H7 (cell line): ENCODE data around the gene GRB2. TPM values are rescaled to one million over a fixed set of nuclear protein-coding genes. Genes with fewer than 3 reads are reported as not detected.
"Not testable (repeated sequence)": the region's sequence is repeated elsewhere in the genome, so short reads cannot be mapped to it uniquely, and the experiment has no call there.

Experiments
- DNase-seq: peaks from one replicate; pipeline ENCODE4 v3.0.0; 2012
- H3K27me3 ChIP-seq: 2 replicates; pipeline ENCODE4 v1.6.0; 2011; ENCODE audit warnings: mild to moderate bottlenecking, low read length; ENCODE audit not compliant: control insufficient read depth, insufficient read depth
- H3K36me3 ChIP-seq: replicated peaks from 2 replicates; pipeline ENCODE4 v1.5.1; 2011; ENCODE audit warnings: low read length; ENCODE audit not compliant: control insufficient read depth, insufficient read depth
- H3K4me3 ChIP-seq: 2 replicates; pipeline ENCODE4 v1.5.1; 2011; ENCODE audit warnings: low read depth, mild to moderate bottlenecking, control low read depth, low read length, moderate library complexity; ENCODE audit not compliant: insufficient read depth
- total RNA-seq: library from RNA; depleted of rRNA; stranded (reverse); fragments of >200 nt; shearing (Covaris generic); gene quantifications from 2 replicates; pipeline ENCODE4 v1.2.3, GENCODE V29; 2014; rRNA removed

GRB2 gene
- 98.7 and 100 TPM in 2 replicates for total RNA-seq

DNA sequence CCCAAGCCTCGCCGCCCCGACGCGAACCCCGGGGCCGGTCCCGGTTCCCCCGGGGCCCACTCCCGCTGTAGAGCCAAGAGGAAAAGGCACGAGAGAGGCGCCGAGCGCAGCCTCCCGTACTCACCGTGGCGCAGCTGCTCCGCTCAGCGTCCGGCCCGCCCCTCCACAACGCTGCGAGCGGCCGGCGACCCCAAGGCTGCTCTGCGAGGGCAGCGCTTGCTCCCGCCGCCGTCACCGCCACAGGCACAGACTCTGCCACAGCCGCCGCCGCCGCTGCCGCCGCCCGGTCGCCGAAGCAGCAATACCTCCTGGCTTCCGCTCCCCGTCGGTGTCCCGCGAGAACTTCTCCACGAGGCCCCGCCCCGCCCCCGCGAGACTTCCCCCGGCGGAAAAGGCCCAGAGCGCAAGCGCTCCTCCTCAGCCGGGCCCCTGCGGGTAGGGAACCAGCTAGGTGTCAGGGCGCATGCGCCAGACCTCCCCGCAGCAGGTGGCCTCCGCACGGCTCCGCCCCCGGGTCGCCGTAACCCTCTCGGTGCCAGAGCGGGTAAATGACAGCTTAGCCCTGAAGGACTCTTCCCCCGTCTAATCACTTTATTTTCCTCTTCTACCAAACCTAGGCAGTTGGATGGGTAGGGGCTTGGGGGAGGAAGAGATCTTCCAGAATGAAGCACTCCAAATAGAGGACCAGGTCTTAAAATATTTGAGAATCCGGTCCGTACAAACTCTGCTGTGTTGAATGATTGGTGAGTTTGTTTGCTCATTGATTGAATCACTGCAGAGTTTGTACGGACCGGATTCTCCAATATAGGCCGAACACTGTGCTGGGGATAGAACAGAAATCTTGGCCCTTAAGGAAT is at the start of gene GRB2:
Gene GRB2 (minus strand): TSS at position 314 of the 857 bp plus-strand sequence. CDS start 12,050 bp downstream, outside the sequence.
- no peaks in the 10 kb centered on the region; the same call in 1 of the 2 replicates for H3K27me3 ChIP-seq
- H3K4me3 ChIP-seq: peak within 1 kb of the TSS; percentile 96
- peak; percentile 99 for DNase-seq
- no peaks in the 10 kb centered on the region for H3K36me3 ChIP-seq

- not testable (repeated sequence) for H3K27me3 ChIP-seq, H3K36me3 ChIP-seq, DNase-seq, H3K4me3 ChIP-seq
These were observed 49.2 kb upstream of the GRB2 start for GRCh38 chr17:75454672-75455071.

- Histone ChIP-seq H3K4me3 (no peak overlapping the region), H3K36me3 (no peaks in the 10 kb centered on the region), H3K27me3 (no peaks in the 10 kb centered on the region)
- peak; percentile 1 for DNase-seq
These were observed 48.7 kb upstream of the GRB2 start for GRCh38 chr17:75454193-75454592.

DNA sequence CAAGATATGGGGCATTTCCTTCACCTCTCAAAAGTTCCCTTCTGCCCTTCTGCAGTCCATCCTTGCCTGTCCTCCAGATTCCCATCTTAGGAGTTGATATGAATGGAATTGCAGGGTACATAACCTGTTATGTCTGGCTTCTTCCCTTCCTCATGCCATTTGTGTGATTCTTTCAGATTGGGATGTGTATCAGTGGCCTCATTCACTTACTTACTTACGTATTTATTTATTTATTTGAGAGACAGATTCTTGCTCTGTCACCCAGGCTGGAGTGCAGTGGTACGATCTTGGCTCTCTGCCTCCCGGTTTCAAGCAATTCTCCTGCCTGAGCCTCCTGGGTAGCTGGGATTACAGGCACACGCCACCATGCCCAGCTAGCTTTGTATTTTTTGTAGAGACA is 44.8 kb upstream of the GRB2 start:
- H3K27me3 ChIP-seq: no peaks in the 10 kb centered on the region
- DNase-seq: no peak
- H3K36me3 ChIP-seq: no peaks in the 10 kb centered on the region
- H3K4me3 ChIP-seq: no peak overlapping the region

- Histone ChIP-seq H3K27me3 (no peaks in the 10 kb centered on the region), H3K36me3 (no peaks in the 10 kb centered on the region), H3K4me3 (no peak overlapping the region)
- DNase-seq: no peak
These were observed 42.7 kb upstream of the GRB2 start for GRCh38 chr17:75447951-75448856.

- H3K27me3 ChIP-seq, H3K4me3 ChIP-seq, DNase-seq, H3K36me3 ChIP-seq: not testable (repeated sequence)
These were observed 40.4 kb upstream of the GRB2 start for GRCh38 chr17:75445896-75446295.

- Histone ChIP-seq H3K27me3 (no peaks in the 10 kb centered on the region), H3K4me3 (no peak overlapping the region), H3K36me3 (no peaks in the 10 kb centered on the region)
- no peak for DNase-seq
These were observed 39.8 kb upstream of the GRB2 start for GRCh38 chr17:75445296-75445695.

DNA sequence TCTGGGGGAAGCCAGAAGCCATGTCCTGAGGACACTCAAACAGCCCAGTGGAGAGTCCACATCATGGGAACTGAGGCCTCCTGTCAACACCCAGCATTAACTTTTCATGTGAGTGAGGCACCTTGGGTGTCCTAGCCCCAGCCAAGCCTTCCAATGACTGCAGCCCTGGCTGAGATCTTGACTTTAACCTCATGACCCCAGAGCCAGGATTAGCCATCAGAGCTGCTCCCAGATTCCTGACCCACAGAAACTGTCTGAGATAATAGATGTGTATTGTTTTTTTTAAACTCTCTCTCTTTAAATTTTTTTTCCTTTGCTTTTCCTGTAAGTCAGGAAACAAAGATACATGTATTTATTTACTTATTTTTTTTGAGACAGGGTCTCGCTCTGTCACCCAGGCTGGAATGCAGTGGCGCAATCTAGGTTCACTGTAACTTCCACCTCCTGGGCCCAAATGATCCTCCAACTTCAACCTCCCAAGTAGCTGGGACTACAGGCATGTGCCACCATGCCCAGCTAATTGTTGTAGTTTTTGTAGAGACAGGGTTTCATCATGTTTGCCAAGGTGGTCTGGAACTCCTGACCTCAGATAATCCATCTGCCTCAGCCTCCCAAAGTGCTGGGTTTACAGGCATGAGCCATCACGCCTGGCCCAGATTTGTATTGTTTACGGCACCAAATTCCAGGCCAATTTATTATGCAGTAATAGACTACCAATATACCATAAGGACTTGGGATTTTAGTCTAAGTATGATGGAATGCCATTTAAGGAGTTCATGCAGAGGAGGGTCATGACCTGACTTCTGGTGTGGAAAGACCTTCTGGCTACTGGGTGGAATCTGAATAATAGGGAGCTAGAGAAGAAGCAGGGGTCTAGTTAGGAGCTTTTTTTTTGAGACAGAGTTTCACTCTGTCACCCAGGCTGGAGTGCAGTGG is 37.0 kb upstream of the GRB2 start:
- Histone ChIP-seq H3K4me3 (no peak overlapping the region), H3K27me3 (no peaks in the 10 kb centered on the region), H3K36me3 (no peaks in the 10 kb centered on the region)
- peak; percentile 5 for DNase-seq

GRCh38 chr17:75440738-75441448 is 35.4 kb upstream of the GRB2 start:
- H3K36me3 ChIP-seq: no peaks in the 10 kb centered on the region
- no peak overlapping the region for H3K4me3 ChIP-seq
- DNase-seq: peak; percentile 7
- H3K27me3 ChIP-seq: no peaks in the 10 kb centered on the region

DNA sequence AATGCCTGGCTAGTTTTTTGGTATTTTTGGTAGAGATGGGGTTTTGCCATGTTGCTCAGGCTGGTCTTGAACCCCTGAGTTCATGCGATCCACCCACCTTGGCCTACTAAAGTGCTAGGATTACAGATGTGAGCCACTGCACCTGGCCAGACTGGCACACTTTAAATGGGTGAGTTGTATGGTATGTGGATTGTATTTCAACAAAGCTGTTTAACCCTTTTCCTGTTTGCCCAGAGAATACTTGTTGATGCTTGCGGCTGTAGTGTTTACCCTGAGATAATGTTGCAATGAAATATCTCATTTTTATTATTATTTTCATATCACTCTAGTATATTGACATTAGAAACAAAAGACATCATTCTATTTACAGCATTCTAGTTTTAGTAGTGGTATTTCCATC is 33.8 kb upstream of the GRB2 start:
- no peaks in the 10 kb centered on the region for H3K36me3 ChIP-seq
- no peak overlapping the region for H3K4me3 ChIP-seq
- no peak for DNase-seq
- H3K27me3 ChIP-seq: no peaks in the 10 kb centered on the region

DNA sequence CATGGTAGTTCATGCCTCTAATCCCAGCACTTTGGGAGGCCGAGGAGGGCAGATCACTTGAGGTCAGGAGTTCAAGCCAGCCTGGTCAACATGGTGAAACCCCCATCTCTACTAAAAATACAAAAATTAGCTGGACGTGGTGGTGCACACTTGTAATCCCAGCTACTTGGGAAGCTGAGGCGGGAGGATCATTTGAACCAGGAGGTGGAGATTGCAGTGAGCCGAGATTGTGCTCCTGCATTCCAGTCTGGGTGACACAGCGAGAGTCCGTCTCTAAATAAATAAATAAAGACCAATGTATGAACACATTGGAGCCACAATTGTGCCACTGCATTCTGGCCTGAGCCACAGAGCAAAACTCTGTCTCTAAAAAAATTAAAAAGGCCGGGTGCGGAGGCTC is 31.9 kb upstream of the GRB2 start:
- H3K27me3 ChIP-seq, DNase-seq, H3K36me3 ChIP-seq, H3K4me3 ChIP-seq: not testable (repeated sequence)

- H3K4me3 ChIP-seq, H3K36me3 ChIP-seq, DNase-seq, H3K27me3 ChIP-seq: not testable (repeated sequence)
These were observed 29.0 kb upstream of the GRB2 start for GRCh38 chr17:75434433-75434832.

- Histone ChIP-seq H3K4me3 (no peak overlapping the region), H3K36me3 (no peaks in the 10 kb centered on the region), H3K27me3 (no peaks in the 10 kb centered on the region)
- DNase-seq: no peak
These were observed 27.8 kb upstream of the GRB2 start for GRCh38 chr17:75433218-75433783.
